A549 (cell line): ENCODE measurements around the gene ARL15.

Experiments
- BCL3 ChIP-seq: fragments of >200 bp; sonication (Bioruptor Twin); formaldehyde crosslinking; IDR thresholded peaks from 3 replicates; pipeline ENCODE4 v1.6.1; 2016
- BHLHE40 ChIP-seq: IDR thresholded peaks from 2 replicates; pipeline ENCODE4 v1.6.1; 2012; ENCODE audit warnings: low read depth, low read length, inconsistent platforms
- CEBPB ChIP-seq, 2 experiments: fragments of >200 bp in 1 of 2; sonication (Bioruptor Twin) in 1 of 2; formaldehyde crosslinking in 1 of 2; IDR thresholded peaks; 2 replicates each; pipeline ENCODE4 v1.6.1; 2012 to 2016
- CTCF ChIP-seq: fragments of >200 bp; sonication (Bioruptor Twin); formaldehyde crosslinking; IDR thresholded peaks from 3 replicates; pipeline ENCODE4 v1.5.1; 2016
- ELK1 ChIP-seq: fragments of 150-350 bp; IDR thresholded peaks from 2 replicates; pipeline ENCODE4 v1.6.1; 2014; ENCODE audit warnings: low read depth, mild to moderate bottlenecking, low read length
- MAX ChIP-seq: IDR thresholded peaks from 2 replicates; pipeline ENCODE4 v1.6.1; 2012
- NPAS2 ChIP-seq: fragments of 250-450 bp; sonication (Bioruptor Pico); IDR thresholded peaks from 2 replicates; pipeline ENCODE4 v1.8.0; 2022; ENCODE audit warnings: mild to moderate bottlenecking, moderate library complexity, borderline replicate concordance
- POLR2A ChIP-seq: IDR thresholded peaks from 2 replicates; pipeline ENCODE4 v1.6.1; 2012; ENCODE audit warnings: mild to moderate bottlenecking, low read length
- RAD21 ChIP-seq, 2 experiments: fragments of >200 bp in 1 of 2; sonication (Bioruptor Twin) in 1 of 2; formaldehyde crosslinking in 1 of 2; IDR thresholded peaks in 1 of 2; conservative IDR thresholded peaks in 1 of 2; 2 replicates in 1 of 2; 3 replicates in 1 of 2; pipeline ENCODE4 v1.6.1; 2012 to 2018; ENCODE audit warnings: inconsistent platforms in 1 of 2
- REST ChIP-seq: fragments of 200-600 bp; sonication (generic); IDR thresholded peaks from 2 replicates; pipeline ENCODE4 v1.6.1; 2016; ENCODE audit warnings: antibody characterized with exemption, mild to moderate bottlenecking, moderate library complexity
- USF2 ChIP-seq: fragments of 450-650 bp; IDR thresholded peaks from 2 replicates; pipeline ENCODE4 v1.6.1; 2014; ENCODE audit warnings: antibody characterized with exemption

- TF ChIP-seq CTCF (no peak), POLR2A (no peak), RAD21 (conservative IDR thresholded peaks at IDR 0.05 in 1 of 2, IDR thresholded peaks at IDR 0.05 in 1 of 2) (no peak), NPAS2 (CRISPR knock-in tag) (no peak), MAX (no peak), ELK1 (no peak), CEBPB (IDR thresholded peaks at IDR 0.05) (no peak), REST (no peak), USF2 (no peak), BCL3 (no peak), BHLHE40 (no peak)
Measured at GRCh38 chr5:54324651-54325271, 14.4 kb upstream of the ARL15 start.
